ENCODE results near the gene SLC6A3.
A peak's percentile ranks its signal among the peaks of the same experiment; 100 is the strongest.

The SLC6A3 gene

DNA sequence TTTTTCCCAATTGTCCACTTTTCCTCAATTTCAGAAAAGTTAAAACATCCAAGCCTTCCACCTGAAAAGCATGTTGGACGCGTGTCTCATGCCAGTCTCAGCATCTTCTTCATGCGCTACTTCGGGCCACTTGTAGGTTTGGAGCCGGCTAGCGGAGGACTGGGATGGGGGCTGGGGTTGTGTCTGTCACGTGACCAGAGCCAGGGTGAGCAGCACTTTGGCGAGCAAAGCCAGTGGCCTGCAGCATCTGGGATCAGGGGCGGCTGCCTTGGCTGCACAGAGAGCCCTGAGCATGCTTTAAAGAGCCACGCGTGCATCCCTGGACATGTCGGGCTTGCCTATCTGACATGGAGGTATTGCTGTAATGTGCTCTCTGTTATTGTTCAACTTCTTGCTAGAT lies 41.2 kb downstream of the SLC6A3 start:
- DNase-seq = no peak

GRCh38 chr5:1402611-1403255 lies 42.5 kb downstream of the SLC6A3 start:
- no peak for DNase-seq

DNA sequence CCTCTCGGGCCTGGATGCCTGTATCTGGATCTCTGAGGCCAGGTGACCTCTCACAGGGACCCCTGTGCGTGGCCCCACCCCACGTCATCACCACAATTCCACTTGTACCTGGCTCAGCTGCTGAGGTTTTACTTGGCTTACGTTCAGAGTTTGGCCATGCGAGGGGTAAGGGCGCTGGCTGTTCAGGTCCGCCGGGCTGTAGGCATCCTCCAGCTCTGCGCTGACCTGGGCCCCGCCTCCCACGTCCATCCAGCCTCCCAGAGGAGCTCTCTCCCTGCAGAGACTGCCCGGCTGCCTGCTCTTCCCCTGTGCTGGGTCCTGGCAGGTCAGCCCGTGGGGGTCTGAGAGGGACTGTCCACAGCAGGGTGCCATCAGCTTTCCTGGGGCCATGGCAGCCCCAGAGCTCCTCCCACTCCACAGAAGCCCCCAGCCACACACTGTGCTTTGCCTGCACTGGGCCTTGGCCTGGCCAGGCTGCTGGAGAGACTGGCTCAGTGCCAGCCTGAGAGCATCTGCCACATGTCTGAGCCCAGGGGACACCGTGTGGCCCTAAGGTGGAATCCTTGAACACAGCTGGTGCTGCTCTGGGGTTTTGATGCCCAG lies 43.6 kb downstream of the SLC6A3 start:
- no peak for DNase-seq

GRCh38 chr5:1400936-1401335 lies 44.3 kb downstream of the SLC6A3 start:
- no peak for DNase-seq

DNA sequence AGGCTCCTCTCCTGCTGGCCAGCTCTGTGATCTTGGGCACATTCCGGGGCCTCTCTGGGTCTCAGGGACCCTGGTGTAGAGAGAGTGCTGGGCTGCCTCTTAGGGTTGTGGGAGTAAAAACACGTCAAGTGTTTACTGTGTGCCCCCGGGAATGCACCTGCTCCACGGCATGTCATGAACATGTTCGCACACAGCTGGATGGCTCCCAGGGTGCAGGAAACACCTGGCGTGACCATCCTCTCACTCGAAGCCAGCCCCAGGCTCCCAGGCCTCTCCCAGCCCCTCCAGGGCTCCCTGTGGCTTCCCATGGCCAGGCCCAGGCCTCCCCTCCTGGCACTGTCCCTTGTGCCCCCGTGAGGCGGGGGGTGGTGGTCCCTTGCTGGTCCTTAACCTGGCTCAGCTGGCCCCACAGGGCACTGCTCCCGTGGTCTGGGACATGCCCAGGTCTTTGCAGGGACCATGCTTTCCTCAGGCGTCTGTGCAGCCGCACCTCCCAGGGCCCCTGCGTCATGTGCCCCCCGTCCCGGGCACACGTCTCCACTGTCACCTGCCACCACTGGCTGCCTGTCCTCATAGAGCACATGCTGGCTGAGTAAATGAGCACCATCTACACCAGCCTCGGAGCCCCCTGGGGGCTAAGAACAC lies 44.9 kb downstream of the SLC6A3 start:
- DNase-seq = no peak

- no peak for DNase-seq
These were observed 45.5 kb downstream of the SLC6A3 start for GRCh38 chr5:1399737-1400136.

DNA sequence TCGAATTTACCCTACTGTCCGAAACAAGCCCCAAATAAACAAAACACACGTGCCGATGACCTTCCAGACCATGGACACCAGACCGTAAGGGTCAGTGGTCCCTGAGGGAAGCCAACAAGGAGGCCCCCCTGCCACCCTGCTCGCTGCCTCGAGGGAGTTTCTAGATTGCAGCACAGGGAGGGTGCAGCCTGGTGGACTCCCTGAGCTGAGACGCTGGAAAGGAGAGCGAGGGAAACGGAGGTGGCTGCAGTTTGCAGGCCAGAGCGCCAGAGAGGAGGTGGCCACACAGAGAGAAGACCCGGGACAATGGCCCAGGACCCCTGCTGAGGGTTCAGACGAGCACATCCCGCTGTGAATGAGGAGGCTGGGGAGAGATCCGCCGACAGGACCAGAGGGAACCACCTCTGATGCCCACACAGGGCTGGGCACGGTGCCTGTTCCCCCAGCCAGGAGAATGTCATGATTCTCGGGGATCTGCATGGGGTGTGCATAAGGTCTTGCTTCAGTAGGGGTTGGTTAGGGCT lies 48.9 kb downstream of the SLC6A3 start:
- DNase-seq = no peak

DNA sequence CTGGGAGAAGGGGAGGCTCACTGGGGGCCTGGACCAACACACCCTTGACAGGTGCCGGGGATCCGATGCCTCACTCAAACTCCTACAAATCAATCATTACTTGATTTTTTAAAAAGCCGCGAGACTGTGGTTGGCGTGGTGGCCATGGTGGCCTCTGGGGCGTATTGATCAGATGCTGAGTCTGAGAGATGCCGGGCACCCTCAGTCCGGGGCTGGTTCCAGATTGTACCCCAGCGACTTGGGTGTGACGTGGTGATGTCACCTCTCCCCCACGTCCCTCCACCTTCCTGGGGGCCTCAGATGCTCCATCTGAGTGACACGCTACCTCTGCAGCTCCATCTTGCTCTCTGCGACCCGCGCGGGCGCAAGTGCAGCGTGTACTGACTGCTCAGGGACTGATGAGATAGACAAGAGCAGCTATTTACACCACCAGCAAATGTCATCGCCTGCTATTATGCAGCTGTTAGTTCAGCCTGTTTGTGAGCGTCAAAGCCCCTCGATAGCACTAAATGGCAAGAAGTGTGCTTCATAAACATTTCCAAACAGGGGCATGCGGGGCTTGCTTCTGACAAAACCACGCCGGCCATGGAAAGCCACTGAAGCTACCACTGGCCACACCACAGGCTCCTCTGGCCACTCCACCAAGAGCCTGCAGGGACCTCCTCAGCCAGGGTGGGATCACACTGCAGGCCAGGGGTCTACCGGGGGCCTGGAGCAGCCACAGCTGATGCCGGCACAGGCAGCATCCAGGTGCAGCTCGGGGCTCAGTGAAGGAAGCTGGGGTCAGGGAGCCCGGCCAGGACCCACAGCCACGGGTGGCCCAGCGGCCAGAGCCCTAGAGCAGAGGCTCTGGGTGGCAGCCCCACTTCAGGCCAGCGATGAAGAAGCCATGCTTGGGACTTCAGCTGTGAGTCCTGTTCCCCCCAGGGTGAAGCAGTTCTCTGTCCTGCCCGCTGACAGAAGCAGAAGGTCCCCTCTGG lies 50.1 kb downstream of the SLC6A3 start:
- no peak for DNase-seq

- DNase-seq = no peak
These were observed 51.4 kb downstream of the SLC6A3 start for GRCh38 chr5:1393571-1394501.

- no peak for DNase-seq
These were observed 52.3 kb downstream of the SLC6A3 start for GRCh38 chr5:1392801-1393565.

DNA sequence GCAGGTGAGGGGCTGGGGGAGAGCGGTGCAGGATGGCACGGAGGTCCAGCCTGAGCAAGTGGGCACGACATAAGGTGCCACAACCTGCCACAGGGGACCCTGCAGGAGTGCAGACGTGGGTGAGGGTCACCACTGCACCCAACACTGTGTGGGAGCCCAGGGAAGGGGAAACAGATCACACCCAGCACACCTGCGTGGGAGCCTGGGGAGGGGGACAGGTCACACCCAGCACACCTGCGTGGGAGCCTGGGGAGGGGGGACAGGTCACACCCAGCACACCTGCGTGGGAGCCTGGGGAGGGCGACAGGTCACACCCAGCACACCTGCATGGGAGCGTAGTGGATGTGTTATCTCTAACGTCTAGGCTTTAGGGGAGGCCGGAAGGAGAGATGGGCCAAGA lies 53.0 kb downstream of the SLC6A3 start:
- DNase-seq = no peak

DNA sequence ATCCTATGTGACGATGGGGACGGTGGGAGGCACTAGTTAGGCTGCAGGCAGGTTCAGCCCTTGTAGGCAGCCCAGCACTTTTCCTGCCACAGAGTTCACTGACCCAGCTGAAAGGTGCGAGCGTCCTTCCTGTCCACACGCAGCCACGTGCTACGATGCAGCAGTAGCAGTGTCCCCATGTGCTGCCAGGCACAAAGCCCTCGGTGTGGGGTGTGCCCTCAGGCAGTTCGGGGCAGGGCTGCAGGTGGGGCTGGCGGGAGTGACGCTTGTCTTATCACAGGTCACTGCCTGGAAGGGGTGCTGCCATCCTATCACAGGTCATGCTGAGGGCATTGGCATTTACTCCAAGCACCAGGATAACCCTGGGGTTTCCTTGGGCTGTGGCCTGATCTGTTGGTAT lies 53.5 kb downstream of the SLC6A3 start:
- DNase-seq = no peak

DNA sequence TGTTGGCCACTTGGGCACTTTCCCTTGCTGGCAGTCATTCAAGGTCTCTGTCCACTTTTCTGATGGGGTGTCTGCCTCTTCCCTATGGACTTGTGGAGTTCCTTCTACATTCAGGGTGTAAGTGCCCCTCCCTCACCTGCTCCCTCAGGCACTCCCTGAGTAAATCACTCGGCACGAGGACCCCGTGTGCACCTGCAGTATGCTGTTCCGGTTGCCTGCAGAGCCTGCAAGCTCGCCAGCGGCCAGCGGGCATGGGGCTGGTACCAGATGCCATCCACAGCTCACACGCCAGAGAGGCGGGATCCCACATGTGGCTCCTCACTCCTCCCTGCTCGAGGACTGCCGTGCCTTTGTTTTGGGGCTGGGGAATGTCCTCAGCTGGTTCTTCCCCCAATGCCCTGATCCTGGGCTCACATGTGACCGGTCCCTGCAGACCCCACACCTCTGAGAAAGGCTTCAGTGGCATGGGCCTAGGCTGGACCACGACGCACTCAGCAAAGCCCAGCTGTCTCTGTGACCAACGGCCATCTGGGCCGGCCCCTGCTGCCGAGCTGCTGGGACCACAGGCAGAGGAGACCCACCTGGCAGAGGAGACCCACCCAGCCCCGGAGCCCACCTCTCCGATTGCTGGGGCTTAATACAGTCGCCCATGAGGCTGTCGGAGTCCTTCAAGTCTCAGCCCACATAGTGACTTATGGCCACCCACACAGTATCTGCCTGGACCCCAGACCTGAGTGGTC lies 54.2 kb downstream of the SLC6A3 start:
- no peak for DNase-seq

GRCh38 chr5:1390333-1390732 lies 54.9 kb downstream of the SLC6A3 start:
- DNase-seq = no peak

DNA sequence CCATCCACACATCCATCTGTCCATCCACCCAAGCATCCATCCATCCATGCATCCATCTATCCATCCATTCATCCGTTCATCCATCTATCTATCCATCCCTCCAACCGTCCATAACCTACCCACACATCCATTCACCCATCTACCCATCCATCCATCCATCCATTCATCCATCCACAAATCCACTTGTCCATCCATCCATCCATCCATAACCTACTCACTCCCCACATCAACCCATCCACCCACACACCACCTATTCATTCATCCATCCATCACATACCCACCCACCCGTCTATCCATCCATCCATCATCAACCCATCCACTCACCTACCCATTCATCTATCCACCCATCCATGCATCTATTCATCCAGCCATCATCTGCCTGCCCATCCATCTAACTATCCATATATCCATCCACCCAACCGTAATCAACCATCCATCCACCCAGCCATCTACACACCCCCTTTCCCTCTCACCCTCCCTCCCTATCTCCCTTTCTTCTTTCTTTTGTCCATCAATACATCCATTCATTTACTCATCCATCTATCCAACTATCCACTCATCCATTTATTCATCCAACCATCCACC lies 56.8 kb downstream of the SLC6A3 start:
- no peak for DNase-seq

GRCh38 chr5:1387876-1388275 lies 57.4 kb downstream of the SLC6A3 start:
- DNase-seq = no peak

- no peak for DNase-seq
These were observed 58.0 kb downstream of the SLC6A3 start for GRCh38 chr5:1387059-1387755.

- DNase-seq = peak; percentile 73
These were observed 58.9 kb downstream of the SLC6A3 start for GRCh38 chr5:1386274-1386717.

All from NCI-H748 treated with DMSO at 0.1 percent for 48 hours (cell line).